Heart left ventricle (tissue), 16 donors: Measurements from ENCODE around the gene GNAT2. TPM values are rescaled to one million over a fixed set of nuclear protein-coding genes. Genes with fewer than 3 reads are reported as not detected.

Experiments
- ATAC-seq, 4 donors: fragments of 200-7000 bp; cut with Tn5 transposase; one replicate each; pipeline ENCODE4 v1.9.1; 2020 to 2022; ENCODE audit warnings: moderate library complexity in 4 of 4, mild to moderate bottlenecking in 3 of 4, moderate number of reproducible peaks in 1 of 4
- DNase-seq, 5 donors: peaks; one replicate each; pipeline ENCODE4 v3.0.0-alpha.2; 2020
- H3K27ac ChIP-seq, 12 donors: fragments of 200-600 bp; sonication (generic) in 4 of 12; one replicate each; pipeline versions ENCODE4 v1.5.0 to v1.8.0; 2016 to 2022; ENCODE audit warnings: mild to moderate bottlenecking in 2 of 12
- H3K27me3 ChIP-seq, 9 donors: fragments of 200-600 bp; sonication (generic) in 2 of 9; one replicate each; pipeline versions ENCODE4 v1.5.1 to v1.8.0; 2016 to 2022; ENCODE audit warnings: mild to moderate bottlenecking in 3 of 9
- H3K36me3 ChIP-seq, 9 donors: fragments of 200-600 bp; sonication (generic) in 2 of 9; one replicate each; pipeline versions ENCODE4 v1.5.0 to v1.8.0; 2018 to 2022; ENCODE audit warnings: mild to moderate bottlenecking in 2 of 9
- H3K4me1 ChIP-seq, 12 donors: fragments of 200-600 bp; sonication (generic) in 4 of 12; one replicate each; pipeline versions ENCODE4 v1.5.0 to v1.8.0; 2016 to 2022; ENCODE audit warnings: mild to moderate bottlenecking in 3 of 12
- H3K4me3 ChIP-seq, 12 donors: fragments of 200-600 bp; sonication (generic) in 4 of 12; one replicate each; pipeline versions ENCODE4 v1.5.0 to v1.8.0; 2017 to 2022; ENCODE audit warnings: mild to moderate bottlenecking in 9 of 12, moderate library complexity in 4 of 12
- H3K9me3 ChIP-seq, 12 donors: fragments of 200-600 bp; sonication (generic) in 4 of 12; one replicate each; pipeline versions ENCODE4 v1.5.0 to v1.8.0; 2016 to 2022; ENCODE audit warnings: mild to moderate bottlenecking in 1 of 12
- CTCF ChIP-seq, 12 donors: fragments of 200-600 bp; sonication (generic) in 4 of 12; IDR thresholded peaks; one replicate each; pipeline versions ENCODE4 v1.5.0 to v1.8.0; 2018 to 2022; ENCODE audit warnings: antibody characterized with exemption in 12 of 12, mild to moderate bottlenecking in 5 of 12
- POLR2A ChIP-seq, 2 donors: fragments of 450-650 bp; IDR thresholded peaks; one replicate each; pipeline ENCODE4 v1.6.1; 2017; ENCODE audit warnings: antibody characterized with exemption in 2 of 2, mild to moderate bottlenecking in 2 of 2, moderate library complexity in 2 of 2
- WGBS, 4 donors: extraction: QIAGEN DNeasy Blood & Tissue Kit in 2 of 4; methylation state at CpG; one replicate each; pipeline versions ENCODE4 v1.1.5 to v1.1.7; 2013 to 2018; 5-methylcytosine and 5-hydroxymethylcytosine counted together
- intact Hi-C, 10 donors: fragments of 100-400 bp; cut with DNase I; formaldehyde crosslinking; loops; one replicate each; pipeline versions ENCODE4 v1.11.1 to v1.14.2; 2022
- polyA plus RNA-seq, 2 donors: library from polyadenylated mRNA; stranded (reverse); fragments of 200-250 nt; gene quantifications; one replicate each; pipeline ENCODE4 v1.2.3, GENCODE V29; 2013
- total RNA-seq, 9 donors: library from RNA; depleted of rRNA in 2 of 9; stranded (reverse); fragments of >200 nt in 2 of 9; fragmentation: NEBNext Ultra II Directional in 3 of 9; extraction: Animal tissue kit (Norgen Biotek cat#: 25700) in 3 of 9; gene quantifications; one replicate each; pipeline versions ENCODE4 v1.1.0 to v1.2.4, GENCODE V29; 2016 to 2023
- donor health status: ischemic (EF 13 %, LVEDD 7.1; RV severe dilation, severe dysfunction).
- donor health status: healthy with polysubstance abuse.
- donor health status: DM: no; HTN: yes; CAD: no.
- donor health status: DM: no; HTN: no; CAD: no.
- donor health status: ischemic (EF 25% LVEDD 6.9; RV normal size, moderate dysfunction).
- donor health status: ischemic (EF 25% LVEDD 5.7; RV mildly dilated, moderate dysfunction).
- donor health status: healthy.
- donor health status: DM: yes; HTN: yes; CAD: no.
- donor health status: ischemic (EF 35%, LVEDD 5.7; RV mildly dilated, moderate dysfunction).
- donor health status: nonischemic (EF 11% LVEDD 7.7; RV severe dilation, severe dysfunction).
- donor health status: DM: yes; HTN: yes; CAD: no.
- donor health status: PGD.
- donor health status: ischemic (EF 29% LVEDD 5.4; RV normal size, mild dysfunction).
- donor health status: nonischemic (EF 23%, LVEDD 6.1; RV moderate dilation, normal function).

GNAT2 gene
- total and polyA plus RNA-seq, 11 donors, result not detected

- Histone ChIP-seq H3K4me1 (peaks cover 0 to 24% (median 7%) of the 10 kb centered on the region in 12 donors), H3K27me3 (no peaks in the 10 kb centered on the region), H3K4me3 (no peak overlapping the region), H3K9me3 (no peaks in the 10 kb centered on the region), H3K36me3 (peaks cover 0 to 20% (median 9%) of the 10 kb centered on the region in 9 donors), H3K27ac (no peak overlapping the region)
- DNase-seq (no peak), ATAC-seq (no peak)
- intact Hi-C loops, result loop anchor here in 2 of 10 donors (5.0 kb wide), 1 partner anchor 88 kb away; the partner anchor contains the start of gene GNAI3 (in 2 of the 2)
- 64 to 70% (median 67%) methylated on average over 11 to 13 of the region's 13 CpGs for WGBS, 4 donors
- no peak for TF ChIP-seq CTCF (IDR thresholded peaks at IDR 0.05)
- TF ChIP-seq POLR2A (IDR thresholded peaks at IDR 0.05), result no peak
Observed at GRCh38 chr1:109634771-109635750, 15.6 kb upstream of the GNAT2 start.

- ATAC-seq (no peak), DNase-seq (no peak)
- Histone ChIP-seq H3K27me3 (no peaks in the 10 kb centered on the region), H3K4me3 (no peak overlapping the region), H3K27ac (no peak overlapping the region), H3K4me1 (peaks cover 0 to 24% (median 7%) of the 10 kb centered on the region in 12 donors), H3K36me3 (peaks cover 0 to 28% (median 16%) of the 10 kb centered on the region in 9 donors), H3K9me3 (no peaks in the 10 kb centered on the region)
- TF ChIP-seq CTCF (IDR thresholded peaks at IDR 0.05) (no peak), POLR2A (IDR thresholded peaks at IDR 0.05) (no peak)
- WGBS, 4 donors, result 81 to 83% (median 82%) methylated on average over 6 of the region's 6 CpGs
- intact Hi-C loops, result loop anchor here in 2 of 10 donors (5.0 kb wide), 1 partner anchor 87 kb away; the partner anchor contains the start of gene GNAI3 (in 2 of the 2)
Observed at GRCh38 chr1:109634292-109634691, 14.9 kb upstream of the GNAT2 start.

- Histone ChIP-seq H3K27ac (no peak overlapping the region), H3K4me1 (peaks cover 0 to 24% (median 7%) of the 10 kb centered on the region in 12 donors), H3K9me3 (no peaks in the 10 kb centered on the region), H3K27me3 (no peaks in the 10 kb centered on the region), H3K36me3 (peaks cover 0 to 42% (median 29%) of the 10 kb centered on the region in 9 donors), H3K4me3 (no peak overlapping the region)
- DNase-seq (no peak), ATAC-seq (peak in 2 of 4 donors; percentile 21 to 35)
- WGBS, 4 donors, result 61 to 70% (median 66%) methylated on average over 5 of the region's 5 CpGs
- intact Hi-C loops, result loop anchor here in 2 of 10 donors (5.0 kb wide), 1 partner anchor 86 kb away; the partner anchor contains the start of gene GNAI3 (in 2 of the 2)
- TF ChIP-seq POLR2A (IDR thresholded peaks at IDR 0.05) (no peak), CTCF (IDR thresholded peaks at IDR 0.05) (no peak)
Observed at GRCh38 chr1:109632671-109633346, 13.4 kb upstream of the GNAT2 start.
